Measurements from ENCODE around the gene RHOH. TPM values are rescaled to one million over a fixed set of nuclear protein-coding genes. Genes with fewer than 3 reads are reported as not detected.

The RHOH gene
- total and polyA plus RNA-seq, 9 of the 15 experiments (the other 6 are each of a cell fraction or from before 2014, with no cell fraction given) = 14.3 to 37.7 (median 23.2) TPM

- no peak for TF ChIP-seq MEF2D (tag; conservative IDR thresholded peaks at IDR 0.05; ENCODE audit: low read depth)
- no peak for TF ChIP-seq UBTF (IDR thresholded peaks at IDR 0.05; ENCODE audit: borderline replicate concordance in 1 of 2, low read depth in 2 of 2, low read length in 2 of 2)
- TF ChIP-seq ZNF76 (CRISPR knock-in tag; IDR thresholded peaks at IDR 0.05; ENCODE audit: borderline replicate concordance) = 0 out of 2 replicates have a peak, but pooled peaks have one; percentile 18
- no peak for TF ChIP-seq PCBP2 (IDR thresholded peaks at IDR 0.05; ENCODE audit: low read depth, low read length, poor library complexity, severe bottlenecking)
- TF ChIP-seq DMBX1 (CRISPR knock-in tag; IDR thresholded peaks at IDR 0.05; ENCODE audit: borderline replicate concordance) = peak; percentile 75; the same call in 1 of the 2 replicates
- no peak for TF ChIP-seq ZNF263 (CRISPR knock-in tag; IDR thresholded peaks at IDR 0.05; ENCODE audit: borderline replicate concordance)
- no peak for TF ChIP-seq DPF2 (IDR thresholded peaks at IDR 0.05)
- no peak for TF ChIP-seq TAF15 (IDR thresholded peaks at IDR 0.05; ENCODE audit: low read depth, low read length)
- TF ChIP-seq, protein P1, sequence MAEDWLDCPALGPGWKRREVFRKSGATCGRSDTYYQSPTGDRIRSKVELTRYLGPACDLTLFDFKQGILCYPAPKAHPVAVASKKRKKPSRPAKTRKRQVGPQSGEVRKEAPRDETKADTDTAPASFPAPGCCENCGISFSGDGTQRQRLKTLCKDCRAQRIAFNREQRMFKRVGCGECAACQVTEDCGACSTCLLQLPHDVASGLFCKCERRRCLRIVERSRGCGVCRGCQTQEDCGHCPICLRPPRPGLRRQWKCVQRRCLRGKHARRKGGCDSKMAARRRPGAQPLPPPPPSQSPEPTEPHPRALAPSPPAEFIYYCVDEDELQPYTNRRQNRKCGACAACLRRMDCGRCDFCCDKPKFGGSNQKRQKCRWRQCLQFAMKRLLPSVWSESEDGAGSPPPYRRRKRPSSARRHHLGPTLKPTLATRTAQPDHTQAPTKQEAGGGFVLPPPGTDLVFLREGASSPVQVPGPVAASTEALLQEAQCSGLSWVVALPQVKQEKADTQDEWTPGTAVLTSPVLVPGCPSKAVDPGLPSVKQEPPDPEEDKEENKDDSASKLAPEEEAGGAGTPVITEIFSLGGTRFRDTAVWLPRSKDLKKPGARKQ (CRISPR knock-in tag; IDR thresholded peaks at IDR 0.05) = no peak
- TF ChIP-seq, protein P2, sequence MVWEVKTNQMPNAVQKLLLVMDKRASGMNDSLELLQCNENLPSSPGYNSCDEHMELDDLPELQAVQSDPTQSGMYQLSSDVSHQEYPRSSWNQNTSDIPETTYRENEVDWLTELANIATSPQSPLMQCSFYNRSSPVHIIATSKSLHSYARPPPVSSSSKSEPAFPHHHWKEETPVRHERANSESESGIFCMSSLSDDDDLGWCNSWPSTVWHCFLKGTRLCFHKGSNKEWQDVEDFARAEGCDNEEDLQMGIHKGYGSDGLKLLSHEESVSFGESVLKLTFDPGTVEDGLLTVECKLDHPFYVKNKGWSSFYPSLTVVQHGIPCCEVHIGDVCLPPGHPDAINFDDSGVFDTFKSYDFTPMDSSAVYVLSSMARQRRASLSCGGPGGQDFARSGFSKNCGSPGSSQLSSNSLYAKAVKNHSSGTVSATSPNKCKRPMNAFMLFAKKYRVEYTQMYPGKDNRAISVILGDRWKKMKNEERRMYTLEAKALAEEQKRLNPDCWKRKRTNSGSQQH (CRISPR knock-in tag; IDR thresholded peaks at IDR 0.05) = peak; percentile 48; the same call in 1 of the 2 replicates
- TF ChIP-seq RBFOX2 (IDR thresholded peaks at IDR 0.05; ENCODE audit: low read depth, low read length) = peak; percentile 21; the same call in 1 of the 2 replicates
- 0 out of 2 replicates have a peak, but pooled peaks have one; percentile 20 for TF ChIP-seq OTX1 (CRISPR knock-in tag; IDR thresholded peaks at IDR 0.05)
- no peak for TF ChIP-seq TAL1 (IDR thresholded peaks at IDR 0.05)
- TF ChIP-seq NFRKB (IDR thresholded peaks at IDR 0.05; ENCODE audit: low read depth) = peak; percentile 10; the same call in 1 of the 2 replicates
- TF ChIP-seq ZNF668 (CRISPR knock-in tag; IDR thresholded peaks at IDR 0.05) = 0 out of 2 replicates have a peak, but pooled peaks have one; percentile 33
- TF ChIP-seq CEBPG (CRISPR knock-in tag; IDR thresholded peaks at IDR 0.05) = no peak
- peak; percentile 46 to 50; a peak in 2 of 4 replicates for TF ChIP-seq CEBPG (tag; conservative IDR thresholded peaks at IDR 0.05 in 1 of 2, IDR thresholded peaks at IDR 0.05 in 1 of 2)
- no peak for TF ChIP-seq ZNF75A (CRISPR knock-in tag; IDR thresholded peaks at IDR 0.05)
- peak; percentile 73 for TF ChIP-seq ETV1 (tag; conservative IDR thresholded peaks at IDR 0.05; ENCODE audit: low read depth)
- TF ChIP-seq HES1 (IDR thresholded peaks at IDR 0.05; ENCODE audit: low read depth) = no peak
Observed at GRCh38 chr4:40199999-40200874, 3.4 kb downstream of the RHOH start (continued).

Measured in K562 (cell line).